WERI-Rb-1 (cell line): ENCODE results near the gene TRIO.

Experiments
- DNase-seq: peaks from one replicate; pipeline ENCODE4 v3.0.0-alpha.2; 2020
- H3K27ac ChIP-seq: fragments of 250-450 bp; sonication (Bioruptor Pico); 2 replicates; pipeline ENCODE4 v1.5.1; 2020; ENCODE audit warnings: mild to moderate bottlenecking, moderate library complexity
- H3K27me3 ChIP-seq: fragments of 250-450 bp; sonication (Bioruptor Pico); 2 replicates; pipeline ENCODE4 v1.5.1; 2021; ENCODE audit warnings: mild to moderate bottlenecking, low read depth, moderate library complexity; ENCODE audit not compliant: insufficient read depth, severe bottlenecking
- H3K36me3 ChIP-seq: fragments of 250-450 bp; sonication (Bioruptor Pico); 2 replicates; pipeline ENCODE4 v1.5.1; 2020; ENCODE audit warnings: mild to moderate bottlenecking, moderate library complexity
- H3K4me3 ChIP-seq: 2 replicates; pipeline ENCODE4 v1.5.1; 2011; ENCODE audit warnings: low read depth, mild to moderate bottlenecking, control low read depth, low read length
- H3K9me3 ChIP-seq: fragments of 250-450 bp; sonication (Bioruptor Pico); 2 replicates; pipeline ENCODE4 v1.5.1; 2021; ENCODE audit warnings: mild to moderate bottlenecking, moderate library complexity; ENCODE audit not compliant: severe bottlenecking
- CTCF ChIP-seq: IDR thresholded peaks from 2 replicates; pipeline ENCODE4 v1.5.1; 2011; ENCODE audit warnings: low read depth, mild to moderate bottlenecking, control low read depth, inconsistent platforms, low read length

TRIO gene

GRCh38 chr5:14504332-14504727 is 361.2 kb downstream of the TRIO start:
- Histone ChIP-seq H3K27me3 (no peaks in the 10 kb centered on the region), H3K9me3 (no peaks in the 10 kb centered on the region), H3K4me3 (no peak overlapping the region), H3K36me3 (peaks cover 5% of the 10 kb centered on the region), H3K27ac (no peak overlapping the region)
- DNase-seq = no peak
- no peak for TF ChIP-seq CTCF

- no peak overlapping the region for H3K4me3 ChIP-seq
- H3K27me3 ChIP-seq = no peaks in the 10 kb centered on the region
- no peak for TF ChIP-seq CTCF
- peaks cover 5% of the 10 kb centered on the region for H3K36me3 ChIP-seq
- no peaks in the 10 kb centered on the region for H3K9me3 ChIP-seq
- DNase-seq = no peak
- H3K27ac ChIP-seq = no peak overlapping the region
These were observed 361.7 kb downstream of the TRIO start for GRCh38 chr5:14504816-14505215.

- H3K9me3 ChIP-seq = no peaks in the 10 kb centered on the region
These were observed 362.4 kb downstream of the TRIO start for GRCh38 chr5:14505310-14506139.

GRCh38 chr5:14506140-14506538 is 363.0 kb downstream of the TRIO start:
- no peaks in the 10 kb centered on the region for H3K27me3 ChIP-seq
- peaks cover 5% of the 10 kb centered on the region for H3K36me3 ChIP-seq
- no peaks in the 10 kb centered on the region for H3K9me3 ChIP-seq
- no peak for DNase-seq
- no peak overlapping the region for H3K4me3 ChIP-seq
- no peak for TF ChIP-seq CTCF
- H3K27ac ChIP-seq = no peak overlapping the region

More at GRCh38 chr5:14505310-14506139, 362.4 kb downstream of the TRIO start:
- Histone ChIP-seq H3K27me3 (no peaks in the 10 kb centered on the region), H3K4me3 (no peak overlapping the region), H3K36me3 (peaks cover 5% of the 10 kb centered on the region), H3K27ac (no peak overlapping the region)
- no peak for DNase-seq
- TF ChIP-seq CTCF = peak; percentile 39

- no peak for TF ChIP-seq CTCF
- H3K27me3 ChIP-seq = no peaks in the 10 kb centered on the region
- H3K36me3 ChIP-seq = peaks cover 5% of the 10 kb centered on the region
- H3K9me3 ChIP-seq = no peaks in the 10 kb centered on the region
- no peak for DNase-seq
- no peak overlapping the region for H3K4me3 ChIP-seq
- no peak overlapping the region for H3K27ac ChIP-seq
These were observed 363.5 kb downstream of the TRIO start for GRCh38 chr5:14506661-14507060.
